OCI-LY7 (cell line): Measurements from ENCODE around the gene KIAA1217.

Source experiments
- CTCF ChIP-seq: fragments of 200-600 bp; sonication (generic); conservative IDR thresholded peaks from 2 replicates; pipeline ENCODE4 v1.5.1; 2014; ENCODE audit warnings: mild to moderate bottlenecking, antibody characterized with exemption, low read length, moderate library complexity, mixed read lengths
- EZH2phosphoT487 ChIP-seq: fragments of 200-600 bp; sonication (generic); IDR thresholded peaks from 2 replicates; pipeline ENCODE4 v1.6.1; 2018; ENCODE audit warnings: low read depth, borderline replicate concordance, mild to moderate bottlenecking, mixed run types, antibody characterized with exemption, low read length, moderate library complexity, mixed read lengths

GRCh38 chr10:24397662-24398061 lies 188.7 kb downstream of the KIAA1217 start:
- TF ChIP-seq CTCF (no peak), EZH2phosphoT487 (no peak)
